Rectal smooth muscle tissue (tissue), 1 donor: ENCODE measurements around the gene CELF5.
A peak's percentile ranks its signal among the peaks of the same experiment; 100 is the strongest.

ENCODE experiments used
- H3K27ac ChIP-seq: one replicate; pipeline ENCODE4 v1.7.0; 2013; ENCODE audit warnings: low read depth, low read length, inconsistent platforms
- H3K27me3 ChIP-seq: one replicate; pipeline ENCODE4 v1.7.0; 2013; ENCODE audit warnings: low read length; ENCODE audit not compliant: control insufficient read depth, insufficient read depth
- H3K36me3 ChIP-seq: one replicate; pipeline ENCODE4 v1.7.0; 2013; ENCODE audit warnings: low read length; ENCODE audit not compliant: control insufficient read depth, insufficient read depth
- H3K4me1 ChIP-seq: one replicate; pipeline ENCODE4 v1.7.0; 2013; ENCODE audit warnings: low read length; ENCODE audit not compliant: control insufficient read depth, insufficient read depth
- H3K4me3 ChIP-seq: one replicate; pipeline ENCODE4 v1.7.0; 2013; ENCODE audit warnings: low read length
- H3K9ac ChIP-seq: one replicate; pipeline ENCODE4 v1.7.0; 2013; ENCODE audit warnings: low read length

The CELF5 gene

DNA sequence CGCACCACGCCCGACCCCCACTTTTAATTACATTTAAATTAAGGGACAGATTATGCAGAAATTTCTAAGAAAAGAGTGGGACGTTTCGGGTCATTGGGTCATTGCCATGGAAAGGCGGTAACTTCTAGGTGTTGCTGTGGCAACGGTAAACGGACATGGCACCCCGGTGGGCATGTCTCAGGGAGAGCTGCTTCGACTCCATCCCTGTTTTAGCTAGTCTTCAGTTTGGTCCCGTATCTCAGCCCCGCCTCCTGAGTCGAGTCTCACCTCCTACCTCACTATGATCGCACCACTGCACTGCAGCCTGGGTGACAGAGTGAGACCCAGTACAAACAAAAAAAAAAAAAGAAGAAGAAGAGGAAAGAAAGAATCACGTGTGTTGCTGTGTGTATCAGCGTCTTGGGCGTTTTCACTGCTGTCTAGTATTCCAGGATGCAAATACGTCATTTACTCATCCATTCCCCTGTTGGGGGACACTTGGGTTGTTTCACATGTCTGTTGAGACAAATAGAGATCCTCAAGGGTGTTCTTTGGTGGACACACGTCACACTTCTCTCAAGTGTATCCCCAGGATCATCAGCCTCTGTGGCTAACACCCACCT, 41.7 kb downstream of the CELF5 start:
- Histone ChIP-seq H3K9ac (no peak overlapping the region), H3K4me1 (no peaks in the 10 kb centered on the region), H3K27ac (no peak overlapping the region), H3K36me3 (no peaks in the 10 kb centered on the region), H3K4me3 (no peak overlapping the region), H3K27me3 (peaks cover 5% of the 10 kb centered on the region)

- no peak overlapping the region for H3K9ac ChIP-seq
- no peaks in the 10 kb centered on the region for H3K36me3 ChIP-seq
- H3K27ac ChIP-seq: no peak overlapping the region
- H3K27me3 ChIP-seq: peaks cover 10% of the 10 kb centered on the region
- H3K4me1 ChIP-seq: no peaks in the 10 kb centered on the region
- H3K4me3 ChIP-seq: no peak overlapping the region
Observed at GRCh38 chr19:3266792-3267514, 42.5 kb downstream of the CELF5 start.

- Histone ChIP-seq H3K4me3 (no peak overlapping the region), H3K36me3 (no peaks in the 10 kb centered on the region), H3K4me1 (no peaks in the 10 kb centered on the region), H3K9ac (no peak overlapping the region), H3K27me3 (peaks cover 10% of the 10 kb centered on the region), H3K27ac (no peak overlapping the region)
Observed at GRCh38 chr19:3268326-3268725, 43.9 kb downstream of the CELF5 start.

GRCh38 chr19:3268763-3269162, 44.3 kb downstream of the CELF5 start:
- H3K36me3 ChIP-seq: no peaks in the 10 kb centered on the region
- no peak overlapping the region for H3K9ac ChIP-seq
- H3K27me3 ChIP-seq: peaks cover 10% of the 10 kb centered on the region
- H3K4me1 ChIP-seq: no peaks in the 10 kb centered on the region
- H3K27ac ChIP-seq: no peak overlapping the region
- no peak overlapping the region for H3K4me3 ChIP-seq

DNA sequence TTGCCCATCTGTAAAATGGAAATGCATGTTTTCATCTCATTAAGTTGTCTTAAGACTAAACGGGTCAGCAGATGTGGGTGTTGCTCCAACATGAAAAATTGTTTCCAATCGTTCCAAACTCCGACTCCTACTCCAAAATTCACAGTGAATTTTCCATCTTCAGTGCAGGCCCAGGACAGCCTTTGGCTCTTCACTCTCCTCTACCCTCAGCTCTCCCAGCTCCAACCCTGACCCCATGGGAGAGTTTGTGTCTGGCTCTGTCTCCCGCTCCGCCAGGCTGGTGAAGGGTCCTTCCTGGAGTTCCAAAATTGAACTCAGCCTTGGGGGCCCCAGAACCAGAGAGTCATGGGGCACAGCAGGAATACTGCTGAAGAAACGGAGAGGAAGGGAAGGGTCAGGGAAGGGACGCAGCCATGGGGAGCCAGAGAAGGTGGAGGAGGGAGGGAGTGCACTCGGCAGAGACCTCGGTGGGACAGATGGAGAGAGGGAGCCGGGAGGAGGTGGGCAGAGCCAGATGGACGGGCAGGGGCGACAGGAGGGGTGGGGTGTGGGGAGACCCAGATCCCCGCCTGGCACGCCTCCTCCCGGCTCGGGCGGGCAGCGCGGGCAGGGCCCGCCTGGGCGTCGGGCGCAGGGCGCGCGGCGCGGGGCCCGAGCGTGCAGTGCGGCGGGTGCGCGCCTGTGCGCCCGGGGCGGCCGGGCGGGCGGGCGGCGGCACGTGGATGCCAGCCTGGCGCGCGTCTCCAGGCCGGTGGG, 45.6 kb downstream of the CELF5 start:
- Histone ChIP-seq H3K36me3 (no peaks in the 10 kb centered on the region), H3K27ac (no peak overlapping the region), H3K9ac (no peak overlapping the region), H3K4me3 (no peak overlapping the region), H3K4me1 (no peaks in the 10 kb centered on the region), H3K27me3 (peaks cover 12% of the 10 kb centered on the region)

- Histone ChIP-seq H3K27ac (no peak overlapping the region), H3K9ac (no peak overlapping the region), H3K27me3 (peaks cover 12% of the 10 kb centered on the region), H3K4me1 (no peaks in the 10 kb centered on the region), H3K36me3 (no peaks in the 10 kb centered on the region), H3K4me3 (no peak overlapping the region)
Observed at GRCh38 chr19:3270902-3271301, 46.4 kb downstream of the CELF5 start.

DNA sequence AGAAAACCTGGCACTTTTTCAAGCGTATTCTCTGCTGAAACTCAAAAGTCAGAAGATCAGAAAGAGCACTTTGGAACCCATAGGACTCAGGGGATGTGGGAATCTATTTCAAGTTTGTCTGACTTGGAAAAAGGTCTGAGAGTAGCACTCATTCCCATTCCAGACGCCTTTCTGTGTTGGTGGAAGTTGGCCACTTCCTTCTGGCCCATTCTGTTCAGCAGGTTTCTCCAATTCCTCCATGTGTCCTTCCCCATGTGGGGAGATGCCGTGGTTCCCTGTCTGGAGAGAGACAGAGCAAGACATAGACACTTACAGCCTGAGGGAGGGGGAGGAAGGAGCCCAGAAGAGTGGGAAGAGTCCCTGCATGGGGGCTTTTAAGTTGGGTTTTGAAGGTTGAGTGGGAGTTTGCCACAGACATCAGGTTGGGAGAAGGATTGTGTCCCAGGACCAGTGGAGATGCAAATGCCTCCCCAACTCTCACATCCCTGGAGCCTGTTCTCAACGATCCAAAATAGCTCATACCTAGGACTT, 48.0 kb downstream of the CELF5 start:
- Histone ChIP-seq H3K4me1 (no peaks in the 10 kb centered on the region), H3K9ac (no peak overlapping the region), H3K4me3 (no peak overlapping the region), H3K27me3 (peaks cover 12% of the 10 kb centered on the region), H3K27ac (no peak overlapping the region), H3K36me3 (no peaks in the 10 kb centered on the region)

GRCh38 chr19:3272952-3273351, 48.5 kb downstream of the CELF5 start:
- no peak overlapping the region for H3K27ac ChIP-seq
- peaks cover 12% of the 10 kb centered on the region for H3K27me3 ChIP-seq
- no peak overlapping the region for H3K9ac ChIP-seq
- H3K4me1 ChIP-seq: no peaks in the 10 kb centered on the region
- H3K4me3 ChIP-seq: no peak overlapping the region
- H3K36me3 ChIP-seq: no peaks in the 10 kb centered on the region

DNA sequence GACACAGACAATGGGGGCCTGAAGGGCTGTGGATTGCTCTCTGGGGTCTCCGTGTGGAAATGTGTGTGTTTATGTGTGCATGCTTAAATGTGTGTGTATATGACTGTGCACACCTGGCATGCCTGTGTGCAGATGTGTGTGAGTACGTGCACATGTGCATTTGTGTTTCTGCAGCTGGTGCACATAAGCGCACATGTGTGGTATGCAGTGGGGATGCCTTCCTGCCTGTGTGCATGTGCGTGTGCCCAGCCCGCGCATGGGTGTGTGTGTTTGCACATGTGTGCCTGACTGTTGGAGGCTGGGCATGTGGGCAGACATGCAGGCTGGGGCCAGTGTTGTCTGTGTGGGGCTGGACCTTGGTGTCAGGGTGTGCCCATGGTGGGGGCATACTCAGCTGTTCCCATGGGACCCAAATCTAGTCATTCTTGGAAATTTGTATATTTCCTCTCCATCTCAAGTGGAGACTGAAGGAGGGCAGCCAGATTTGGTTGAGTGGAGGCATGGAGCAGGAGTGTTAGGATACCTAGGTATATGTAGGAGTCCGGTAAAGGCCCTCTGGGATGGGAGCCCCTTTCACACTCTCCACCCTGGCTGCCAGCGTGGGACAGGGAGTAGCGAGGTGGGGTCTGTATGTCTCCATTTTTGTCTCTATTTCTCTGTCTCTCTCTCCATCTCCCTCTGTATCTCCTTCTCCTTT, 49.9 kb downstream of the CELF5 start:
- Histone ChIP-seq H3K36me3 (no peaks in the 10 kb centered on the region), H3K27ac (no peak overlapping the region), H3K9ac (no peak overlapping the region), H3K4me1 (no peaks in the 10 kb centered on the region), H3K4me3 (no peak overlapping the region), H3K27me3 (peaks cover 15% of the 10 kb centered on the region)

DNA sequence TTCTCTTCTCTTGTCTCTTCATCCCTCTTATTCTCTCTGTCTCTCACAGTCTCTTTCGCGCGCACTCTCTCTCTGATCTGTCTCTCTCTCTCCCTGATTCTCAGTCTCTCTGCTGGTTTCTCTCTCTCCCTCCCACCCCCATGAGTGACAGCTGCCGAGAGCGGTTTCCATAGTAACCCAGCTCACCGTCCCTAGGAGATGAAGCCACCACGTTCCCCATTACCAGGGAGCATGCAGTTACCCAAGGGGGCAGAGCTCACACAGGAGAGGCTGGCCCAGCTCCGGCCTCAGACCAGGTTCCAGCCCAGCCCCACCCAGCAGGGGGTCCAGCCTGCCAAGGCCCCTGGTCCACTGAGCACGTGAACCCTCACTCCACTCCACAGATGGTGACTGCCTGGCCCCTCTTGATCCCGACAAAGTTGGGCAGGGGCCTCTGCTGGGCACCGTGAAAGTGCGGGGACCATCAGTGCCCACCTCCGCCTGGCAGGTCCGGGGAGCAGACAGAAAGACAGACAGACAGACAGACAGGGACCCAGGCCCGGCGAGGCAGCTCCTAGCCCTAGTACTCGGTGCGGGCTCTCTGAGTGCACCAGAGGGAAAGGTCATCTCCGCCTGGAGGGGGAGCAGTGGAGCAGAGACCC, 50.6 kb downstream of the CELF5 start:
- H3K9ac ChIP-seq: no peak overlapping the region
- H3K4me1 ChIP-seq: no peaks in the 10 kb centered on the region
- peak overlapping the region; percentile 57 for H3K4me3 ChIP-seq
- H3K36me3 ChIP-seq: no peaks in the 10 kb centered on the region
- peaks cover 13% of the 10 kb centered on the region for H3K27me3 ChIP-seq
- H3K27ac ChIP-seq: no peak overlapping the region

GRCh38 chr19:3275583-3276340, 51.3 kb downstream of the CELF5 start:
- H3K9ac ChIP-seq: no peak overlapping the region
- H3K27me3 ChIP-seq: peaks cover 11% of the 10 kb centered on the region
- no peak overlapping the region for H3K27ac ChIP-seq
- no peaks in the 10 kb centered on the region for H3K36me3 ChIP-seq
- peak overlapping the region; percentile 57 for H3K4me3 ChIP-seq
- H3K4me1 ChIP-seq: no peaks in the 10 kb centered on the region
